Kidney epithelial cell (primary cell): ENCODE data around the gene URM1. TPM values are rescaled to one million over a fixed set of nuclear protein-coding genes. Genes with fewer than 3 reads are reported as not detected.
"Not testable (repeated sequence)": the region's sequence is repeated elsewhere in the genome, so short reads cannot be mapped to it uniquely, and the experiment has no call there.

Experiments used
- DNase-seq: peaks from one replicate; pipeline ENCODE4 v3.0.0-alpha.2; 2010; ENCODE audit warnings: low read depth
- H3K27me3 ChIP-seq: 2 replicates; pipeline ENCODE4 v1.6.0; 2011; ENCODE audit warnings: low read length; ENCODE audit not compliant: control insufficient read depth, insufficient read depth
- H3K36me3 ChIP-seq: 2 replicates; pipeline ENCODE4 v1.5.1; 2011; ENCODE audit warnings: low read length; ENCODE audit not compliant: control insufficient read depth, insufficient read depth
- H3K4me3 ChIP-seq: 2 replicates; pipeline ENCODE4 v1.5.1; 2011; ENCODE audit warnings: low read depth, mild to moderate bottlenecking, control low read depth, low read length
- CTCF ChIP-seq: IDR thresholded peaks from 2 replicates; pipeline ENCODE4 v1.5.1; 2011; ENCODE audit warnings: mild to moderate bottlenecking, moderate library complexity, low read length, control low read depth, inconsistent platforms; ENCODE audit not compliant: insufficient read depth, poor library complexity, severe bottlenecking
- total RNA-seq: library from RNA; depleted of rRNA; stranded (reverse); fragments of >200 nt; gene quantifications from 2 replicates; pipeline ENCODE4 v1.2.3, GENCODE V29; 2015

The URM1 gene
- total RNA-seq, 1 donor from 2014 or later, result 49.9 TPM

- Histone ChIP-seq H3K36me3 (no peaks in the 10 kb centered on the region), H3K27me3 (peaks cover 18% of the 10 kb centered on the region), H3K4me3 (no peak overlapping the region)
- no peak for TF ChIP-seq CTCF
- no peak for DNase-seq
Measured at GRCh38 chr9:128411364-128412119, 40.4 kb downstream of the URM1 start.

- Histone ChIP-seq H3K36me3 (no peaks in the 10 kb centered on the region), H3K4me3 (no peak overlapping the region), H3K27me3 (peaks cover 18% of the 10 kb centered on the region)
- no peak for DNase-seq
- peak; percentile 65 for TF ChIP-seq CTCF
Measured at GRCh38 chr9:128412120-128412790, 41.1 kb downstream of the URM1 start.

- peaks cover 16% of the 10 kb centered on the region for H3K27me3 ChIP-seq
- H3K36me3 ChIP-seq, DNase-seq, H3K4me3 ChIP-seq: not testable (repeated sequence)
Measured at GRCh38 chr9:128413728-128414127, 42.6 kb downstream of the URM1 start.

GRCh38 chr9:128414461-128414860, 43.3 kb downstream of the URM1 start:
- no peak for TF ChIP-seq CTCF
- H3K36me3 ChIP-seq, result no peaks in the 10 kb centered on the region
- H3K4me3 ChIP-seq, result no peak overlapping the region
- peaks cover 17% of the 10 kb centered on the region for H3K27me3 ChIP-seq
- no peak for DNase-seq

- Histone ChIP-seq H3K36me3 (no peaks in the 10 kb centered on the region), H3K27me3 (peaks cover 12% of the 10 kb centered on the region), H3K4me3 (no peak overlapping the region)
- no peak for TF ChIP-seq CTCF
- no peak for DNase-seq
Measured at GRCh38 chr9:128415281-128415680, 44.1 kb downstream of the URM1 start.

GRCh38 chr9:128416014-128416413, 44.8 kb downstream of the URM1 start:
- TF ChIP-seq CTCF, result no peak
- Histone ChIP-seq H3K4me3 (no peak overlapping the region), H3K36me3 (no peaks in the 10 kb centered on the region), H3K27me3 (peaks cover 12% of the 10 kb centered on the region)
- DNase-seq, result no peak
